22Rv1 (cell line): Measurements from ENCODE around the gene DDR2.

Experiments used
- H3K27ac ChIP-seq: fragments of 450-650 bp; 2 replicates; pipeline ENCODE4 v1.5.1; 2017
- ZFX ChIP-seq: fragments of 450-650 bp; IDR thresholded peaks from 2 replicates; pipeline ENCODE4 v1.6.1; 2017; ENCODE audit warnings: antibody characterized with exemption, borderline replicate concordance
- TF ChIP-seq, protein P1 (sequence below): fragments of 450-650 bp; IDR thresholded peaks from 2 replicates; pipeline ENCODE4 v1.5.1; 2017; ENCODE audit warnings: mild to moderate bottlenecking

The DDR2 gene

GRCh38 chr1:162645666-162646065, 13.4 kb downstream of the DDR2 start:
- no peak overlapping the region for H3K27ac ChIP-seq
- TF ChIP-seq, protein P1, sequence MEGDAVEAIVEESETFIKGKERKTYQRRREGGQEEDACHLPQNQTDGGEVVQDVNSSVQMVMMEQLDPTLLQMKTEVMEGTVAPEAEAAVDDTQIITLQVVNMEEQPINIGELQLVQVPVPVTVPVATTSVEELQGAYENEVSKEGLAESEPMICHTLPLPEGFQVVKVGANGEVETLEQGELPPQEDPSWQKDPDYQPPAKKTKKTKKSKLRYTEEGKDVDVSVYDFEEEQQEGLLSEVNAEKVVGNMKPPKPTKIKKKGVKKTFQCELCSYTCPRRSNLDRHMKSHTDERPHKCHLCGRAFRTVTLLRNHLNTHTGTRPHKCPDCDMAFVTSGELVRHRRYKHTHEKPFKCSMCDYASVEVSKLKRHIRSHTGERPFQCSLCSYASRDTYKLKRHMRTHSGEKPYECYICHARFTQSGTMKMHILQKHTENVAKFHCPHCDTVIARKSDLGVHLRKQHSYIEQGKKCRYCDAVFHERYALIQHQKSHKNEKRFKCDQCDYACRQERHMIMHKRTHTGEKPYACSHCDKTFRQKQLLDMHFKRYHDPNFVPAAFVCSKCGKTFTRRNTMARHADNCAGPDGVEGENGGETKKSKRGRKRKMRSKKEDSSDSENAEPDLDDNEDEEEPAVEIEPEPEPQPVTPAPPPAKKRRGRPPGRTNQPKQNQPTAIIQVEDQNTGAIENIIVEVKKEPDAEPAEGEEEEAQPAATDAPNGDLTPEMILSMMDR, result no peak
- TF ChIP-seq ZFX, result no peak

GRCh38 chr1:162649583-162649982, 17.3 kb downstream of the DDR2 start:
- H3K27ac ChIP-seq, result no peak overlapping the region
- TF ChIP-seq ZFX, result no peak
- TF ChIP-seq, protein P1, result no peak

- H3K27ac ChIP-seq, result no peak overlapping the region
- no peak for TF ChIP-seq ZFX
- TF ChIP-seq, protein P1, result no peak
Measured at GRCh38 chr1:162654915-162655620, 22.8 kb downstream of the DDR2 start.

DNA sequence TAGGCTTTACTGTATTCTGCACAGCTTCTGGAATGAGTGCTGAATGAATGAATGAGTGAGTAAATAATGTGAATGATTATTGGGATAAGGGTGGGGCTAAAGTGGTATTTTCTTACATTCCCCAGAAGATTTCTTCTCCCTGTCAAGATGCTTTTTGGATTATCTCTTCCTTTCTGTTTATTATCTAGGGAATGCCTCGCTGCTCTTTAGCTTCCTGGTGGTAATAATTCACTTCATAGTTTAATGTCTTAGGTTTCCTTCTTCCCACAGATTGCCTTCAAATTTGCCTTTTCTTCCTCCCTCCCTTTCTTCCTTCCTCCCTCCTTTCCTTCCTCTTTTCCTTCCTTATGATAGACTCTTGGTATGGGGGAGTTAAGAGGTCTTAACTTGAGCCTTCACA, 24.0 kb downstream of the DDR2 start:
- H3K27ac ChIP-seq, result no peak overlapping the region
- TF ChIP-seq, protein P1, result no peak
- TF ChIP-seq ZFX, result no peak

DNA sequence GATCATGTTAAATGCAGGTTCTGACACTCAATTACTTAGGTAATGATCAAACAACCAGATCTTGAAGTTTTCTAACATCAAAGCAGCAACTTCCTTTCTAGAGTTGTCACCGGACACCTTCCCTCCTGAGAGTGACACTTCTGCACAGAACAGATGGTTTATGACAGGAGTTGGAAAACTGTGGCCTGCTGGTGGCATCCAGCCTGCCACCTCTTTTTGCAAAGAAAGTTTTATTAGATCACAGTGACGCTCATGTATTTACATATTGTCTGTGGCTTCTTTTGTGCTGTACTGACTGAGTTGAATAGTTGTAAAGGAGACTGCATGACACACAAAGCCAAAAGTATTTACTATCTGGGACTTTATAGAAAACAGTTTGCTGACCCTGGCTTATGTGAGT, 28.3 kb downstream of the DDR2 start:
- no peak overlapping the region for H3K27ac ChIP-seq
- TF ChIP-seq ZFX, result no peak
- TF ChIP-seq, protein P1, result no peak

DNA sequence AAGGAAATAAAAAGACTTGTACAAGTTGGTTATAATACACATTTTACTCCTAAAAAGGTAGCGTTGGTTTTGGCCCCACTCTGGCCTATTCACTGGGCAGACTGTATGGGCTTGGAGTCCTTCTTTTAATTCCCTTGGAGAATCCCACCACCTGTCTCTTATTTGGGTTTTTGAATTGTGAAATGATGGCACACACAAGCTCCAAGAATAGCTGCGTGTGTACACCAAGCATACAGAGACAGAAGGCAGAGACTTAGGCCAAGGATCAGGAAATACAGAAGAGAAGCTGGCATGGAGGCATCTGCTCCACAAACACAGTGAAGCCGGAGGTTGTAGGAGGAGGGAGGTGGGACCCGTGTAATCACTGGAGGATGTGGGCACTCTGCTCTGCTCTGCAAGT, 29.1 kb downstream of the DDR2 start:
- no peak overlapping the region for H3K27ac ChIP-seq
- TF ChIP-seq ZFX, result no peak

GRCh38 chr1:162662013-162662412, 29.7 kb downstream of the DDR2 start:
- H3K27ac ChIP-seq, result no peak overlapping the region
- TF ChIP-seq, protein P1, result no peak
- no peak for TF ChIP-seq ZFX

DNA sequence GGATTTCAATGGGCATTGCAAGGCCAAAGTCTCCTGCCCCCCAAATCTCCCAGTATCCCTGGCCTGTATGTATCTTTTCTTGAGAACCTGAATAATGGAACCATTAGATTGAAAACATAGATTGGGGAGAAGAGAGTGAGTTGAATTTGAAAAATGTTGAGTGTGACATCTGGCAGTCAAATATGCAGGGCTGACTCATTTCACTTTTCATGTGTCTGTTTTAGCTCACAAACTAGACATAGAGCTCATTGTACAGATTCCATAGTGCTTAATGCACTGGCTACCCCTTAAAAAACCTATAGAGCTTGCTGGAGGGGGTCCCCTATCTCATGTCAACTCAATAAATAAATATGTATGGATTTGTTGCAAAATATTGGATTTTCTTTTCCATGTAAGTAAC, 30.8 kb downstream of the DDR2 start:
- no peak overlapping the region for H3K27ac ChIP-seq
- no peak for TF ChIP-seq ZFX
- TF ChIP-seq, protein P1, result no peak
